NCI-H2107 (cell line): Measurements from ENCODE around the gene FCRL1.

Experiments used
- DNase-seq: peaks from one replicate; lab custom pipeline; 2025; lab: John Stamatoyannopoulos, UW

Gene FCRL1, protein sequence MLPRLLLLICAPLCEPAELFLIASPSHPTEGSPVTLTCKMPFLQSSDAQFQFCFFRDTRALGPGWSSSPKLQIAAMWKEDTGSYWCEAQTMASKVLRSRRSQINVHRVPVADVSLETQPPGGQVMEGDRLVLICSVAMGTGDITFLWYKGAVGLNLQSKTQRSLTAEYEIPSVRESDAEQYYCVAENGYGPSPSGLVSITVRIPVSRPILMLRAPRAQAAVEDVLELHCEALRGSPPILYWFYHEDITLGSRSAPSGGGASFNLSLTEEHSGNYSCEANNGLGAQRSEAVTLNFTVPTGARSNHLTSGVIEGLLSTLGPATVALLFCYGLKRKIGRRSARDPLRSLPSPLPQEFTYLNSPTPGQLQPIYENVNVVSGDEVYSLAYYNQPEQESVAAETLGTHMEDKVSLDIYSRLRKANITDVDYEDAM

DNA sequence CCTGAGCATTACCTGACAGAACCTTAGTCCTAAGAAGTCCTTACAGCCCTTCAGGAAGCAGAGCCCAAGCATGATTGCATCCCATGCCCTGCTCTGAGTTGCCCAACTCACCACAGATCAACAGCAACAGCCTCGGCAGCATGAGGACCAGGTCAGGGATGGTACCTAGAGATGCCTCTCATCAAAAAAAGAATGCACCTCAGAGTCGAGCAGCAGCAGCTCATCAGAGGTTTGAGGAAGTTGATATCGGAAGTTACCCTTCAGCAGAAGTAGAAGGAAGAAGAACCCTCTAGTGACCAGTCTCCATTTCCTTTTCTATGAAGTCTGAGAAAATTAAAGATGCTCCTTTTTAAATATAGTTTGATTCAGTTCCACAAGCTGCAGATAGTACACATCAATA, at the start of gene FCRL1:
Gene FCRL1 (minus strand): TSS at position 225 of the 400 bp plus-strand sequence. CDS start 83 bp downstream, at position 142.
- DNase-seq: no peak

DNA sequence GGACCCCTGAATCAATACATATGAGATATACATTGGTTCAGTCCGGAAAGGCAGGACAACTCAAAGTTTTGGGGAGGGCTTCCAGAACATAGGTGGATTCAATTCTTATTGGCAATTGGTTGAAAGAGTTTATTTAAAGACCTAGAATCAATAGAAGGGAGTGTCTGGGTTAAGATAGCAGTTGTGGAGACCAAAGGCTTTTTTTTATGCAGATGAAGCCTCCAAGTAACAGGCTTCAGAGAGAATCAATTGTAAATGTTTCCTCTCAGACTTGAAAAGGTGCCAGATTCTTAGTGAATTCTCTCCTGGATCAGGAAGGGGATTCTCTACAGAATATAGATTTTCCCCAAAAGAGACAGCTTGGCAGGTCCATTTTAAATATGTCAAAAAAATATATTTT, 48.7 kb upstream of the FCRL1 start:
- no peak for DNase-seq

DNA sequence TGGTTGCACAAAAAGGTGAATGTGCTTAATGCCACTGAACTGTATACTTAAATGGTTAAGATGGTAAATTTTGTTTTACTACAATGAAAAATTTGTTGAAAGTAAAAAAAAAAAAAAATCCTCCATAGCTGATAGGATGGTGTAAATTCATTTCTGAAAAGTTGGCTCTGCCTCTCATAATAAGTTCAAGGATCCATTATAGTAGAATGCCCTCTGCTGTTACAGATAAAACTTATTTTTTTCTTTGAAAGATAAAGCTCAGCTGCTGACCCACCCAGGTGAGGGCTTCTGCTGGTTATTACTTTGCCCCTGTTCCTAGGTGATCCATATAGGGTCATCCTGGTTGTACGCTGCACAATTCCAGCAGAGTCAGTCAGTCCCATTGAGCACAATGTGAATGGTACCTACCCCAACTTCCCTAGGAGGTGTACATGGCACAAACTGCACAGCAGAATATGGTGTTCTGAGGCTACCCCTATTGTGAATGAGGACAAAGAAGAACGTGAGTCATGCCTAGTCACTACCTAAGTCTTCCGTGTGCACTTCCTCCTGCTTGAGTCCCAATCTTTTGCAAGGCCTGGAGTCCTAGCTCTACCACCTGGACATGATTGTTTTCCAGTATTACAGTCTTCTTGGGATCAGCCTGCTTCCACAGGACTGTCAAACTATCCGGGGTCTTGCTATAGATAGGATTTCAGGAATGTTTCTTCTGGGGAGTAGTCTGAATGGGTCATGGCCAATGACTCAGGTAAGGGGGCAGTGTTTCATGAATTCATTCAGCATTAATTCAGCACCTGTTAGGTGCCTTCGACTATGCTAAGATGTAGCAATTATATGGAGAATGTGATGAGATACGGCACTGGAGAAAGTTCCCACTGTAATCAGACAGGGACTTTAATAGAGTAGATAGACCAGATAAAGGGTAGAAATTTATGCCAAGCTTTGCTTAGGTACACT, 42.5 kb upstream of the FCRL1 start:
- DNase-seq: no peak

DNA sequence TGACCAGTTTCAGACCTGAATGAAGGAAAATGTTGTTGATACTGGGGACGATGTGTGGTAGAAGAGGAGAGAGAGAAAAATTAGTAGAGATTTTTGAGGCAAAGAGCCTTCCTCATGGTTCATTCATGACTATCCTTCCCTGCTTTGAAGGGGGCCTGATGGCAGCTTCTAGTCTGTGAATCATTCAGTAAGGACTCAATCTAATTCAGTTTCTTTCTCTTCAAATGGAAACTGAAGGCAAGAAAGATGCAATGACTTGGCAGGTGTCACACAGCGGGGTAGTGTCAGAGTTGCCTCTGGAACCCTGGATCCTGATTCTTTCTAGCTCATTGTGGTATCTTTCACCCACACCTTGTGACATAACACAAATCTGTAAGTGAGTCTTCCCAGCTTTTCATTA, 36.6 kb upstream of the FCRL1 start:
- no peak for DNase-seq

DNA sequence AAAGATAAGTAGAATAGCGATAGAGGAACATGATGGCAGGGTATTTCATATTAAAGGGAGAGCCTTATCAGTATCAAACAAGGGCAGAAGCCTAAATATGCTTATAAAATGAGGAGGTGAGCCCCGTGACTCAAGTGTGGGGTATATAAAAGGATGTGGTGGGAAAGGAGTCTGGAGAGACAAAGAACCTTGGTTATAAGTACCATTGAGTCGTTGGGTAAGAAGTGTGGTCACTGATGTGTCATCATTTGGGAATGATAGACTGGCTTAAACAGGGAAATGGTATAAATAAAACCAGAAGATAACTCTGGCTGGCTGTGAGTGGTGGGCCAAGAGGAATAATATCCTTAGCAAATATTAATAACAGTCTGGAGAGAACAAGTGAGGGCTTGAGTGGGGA, 32.6 kb upstream of the FCRL1 start:
- no peak for DNase-seq

DNA sequence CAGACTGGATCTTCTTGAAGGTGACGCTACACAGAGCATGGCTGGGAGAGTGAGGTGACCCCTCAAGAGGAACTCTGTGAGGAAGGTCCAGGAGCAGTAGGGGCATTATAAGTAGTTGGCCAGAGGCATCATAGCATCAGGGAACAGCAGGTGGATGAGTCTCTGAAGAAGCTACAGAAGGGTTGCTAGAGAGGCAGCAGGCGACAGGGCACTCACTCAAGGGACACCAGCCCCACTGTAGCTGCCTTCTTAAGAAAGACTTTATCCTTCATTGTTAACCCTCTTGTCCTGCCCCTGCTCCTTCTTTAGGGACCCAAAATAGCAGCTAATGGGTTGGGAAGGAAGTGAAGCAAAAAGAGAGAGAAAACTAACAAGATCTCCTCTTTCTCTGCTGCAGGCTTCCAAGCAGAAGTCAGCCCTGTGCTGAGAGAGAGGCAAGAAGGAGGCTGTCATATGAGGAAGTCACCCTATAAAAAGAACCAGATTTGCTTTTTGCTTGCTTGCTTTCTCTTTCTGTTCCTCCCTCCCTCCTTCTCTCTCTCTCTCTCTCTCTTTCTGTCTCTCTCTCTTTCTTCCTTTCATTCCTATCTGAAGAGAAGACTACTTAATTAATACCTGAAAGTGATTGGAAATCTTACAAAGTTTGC, 29.4 kb upstream of the FCRL1 start:
- DNase-seq: no peak

DNA sequence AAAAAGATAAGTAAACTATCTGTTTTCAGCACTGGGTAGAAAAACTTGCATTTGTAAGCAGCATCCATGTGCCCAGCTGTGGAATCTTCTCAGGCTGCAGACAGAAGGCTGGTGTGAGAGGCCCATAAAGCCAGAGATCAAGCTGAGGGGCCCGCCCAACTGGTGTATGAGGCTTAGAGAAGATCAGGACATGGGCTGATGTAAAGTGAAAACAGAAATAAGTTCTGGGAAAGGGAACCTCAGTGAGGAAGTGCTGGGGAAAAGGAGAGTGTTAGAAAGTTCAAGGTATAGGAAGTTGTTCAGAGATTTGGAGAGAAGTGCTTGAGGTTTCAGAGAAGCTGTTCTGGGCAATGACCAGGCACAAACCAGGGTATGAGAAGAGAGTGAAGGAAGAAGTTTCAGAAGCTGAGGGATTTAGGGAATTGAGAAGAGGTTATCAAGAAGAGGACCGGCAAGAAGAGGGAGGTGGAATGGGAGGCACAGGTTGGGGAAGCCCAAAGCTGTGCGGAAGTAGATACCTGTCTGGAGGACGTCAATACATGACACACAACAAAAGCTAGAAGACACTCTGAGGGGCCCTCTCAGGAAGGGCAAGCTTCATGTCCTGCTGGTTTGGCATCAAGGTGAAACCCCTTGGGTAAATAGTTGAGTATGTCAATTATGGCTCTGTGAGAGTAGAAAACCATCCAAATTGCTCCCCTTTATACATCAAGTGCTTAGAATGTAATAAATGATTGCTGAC, 24.3 kb upstream of the FCRL1 start:
- DNase-seq: no peak

DNA sequence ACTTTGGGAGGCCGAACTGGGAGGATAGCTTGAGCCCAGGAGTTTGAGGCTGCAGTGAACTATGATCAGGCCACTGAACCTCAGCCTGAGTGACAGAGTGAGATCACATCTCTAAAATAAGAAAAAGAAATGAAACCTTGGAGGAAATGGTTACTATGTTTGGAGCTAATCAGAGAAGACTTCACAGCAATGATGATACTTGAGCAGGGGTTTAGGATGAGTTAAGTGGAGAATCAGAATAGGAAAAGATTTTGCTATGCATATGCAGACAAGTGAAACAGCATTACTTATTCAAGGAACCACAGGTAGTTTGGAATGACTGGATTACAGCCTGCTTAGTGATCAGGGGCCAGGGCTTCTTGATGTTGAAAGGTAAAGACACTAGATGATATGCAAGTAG, 23.0 kb upstream of the FCRL1 start:
- DNase-seq: no peak

DNA sequence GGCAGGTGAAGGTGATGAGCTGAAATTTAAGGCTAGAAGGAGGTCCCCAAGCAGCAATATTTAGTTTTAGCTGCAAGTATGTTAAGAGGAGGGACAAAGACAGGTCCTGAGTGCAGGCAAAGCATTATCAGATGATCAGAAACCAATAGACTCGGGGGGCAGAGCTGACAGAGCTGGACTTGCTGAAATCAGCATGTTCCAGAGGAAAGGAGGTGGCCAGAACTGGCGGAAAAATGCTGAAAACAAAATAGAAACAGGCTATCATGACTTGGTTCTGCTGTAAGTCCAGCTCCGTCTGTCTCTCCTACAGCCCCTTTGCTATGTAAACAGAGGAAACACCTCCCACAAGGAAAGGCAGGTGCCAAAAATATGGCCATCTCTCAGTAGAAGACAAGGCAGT, 21.8 kb upstream of the FCRL1 start, which contains the start of gene CD5L:
Gene CD5L (minus strand): TSS at position 101 of the 400 bp plus-strand sequence. CDS start 107 bp downstream, outside the sequence.
- no peak for DNase-seq

DNA sequence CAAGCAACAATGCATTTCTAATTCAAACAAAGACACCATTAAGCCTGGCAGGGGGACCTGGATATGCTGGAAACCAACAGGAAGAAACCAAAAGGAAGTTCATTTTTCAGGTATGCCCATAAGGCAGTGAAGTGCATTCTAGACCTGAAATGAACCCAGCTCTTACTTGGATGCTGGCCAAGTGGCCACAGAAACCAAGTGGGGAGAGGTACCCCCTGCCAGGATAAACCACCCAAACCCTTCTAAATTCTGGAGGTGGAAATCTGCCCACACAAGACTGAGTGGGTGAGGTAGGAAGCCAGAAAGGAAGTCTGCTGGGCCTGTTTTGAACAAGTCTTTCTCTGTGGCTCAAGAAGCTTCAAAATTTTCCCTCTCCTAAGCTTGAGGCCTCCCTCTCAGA, 19.0 kb upstream of the FCRL1 start:
- no peak for DNase-seq

DNA sequence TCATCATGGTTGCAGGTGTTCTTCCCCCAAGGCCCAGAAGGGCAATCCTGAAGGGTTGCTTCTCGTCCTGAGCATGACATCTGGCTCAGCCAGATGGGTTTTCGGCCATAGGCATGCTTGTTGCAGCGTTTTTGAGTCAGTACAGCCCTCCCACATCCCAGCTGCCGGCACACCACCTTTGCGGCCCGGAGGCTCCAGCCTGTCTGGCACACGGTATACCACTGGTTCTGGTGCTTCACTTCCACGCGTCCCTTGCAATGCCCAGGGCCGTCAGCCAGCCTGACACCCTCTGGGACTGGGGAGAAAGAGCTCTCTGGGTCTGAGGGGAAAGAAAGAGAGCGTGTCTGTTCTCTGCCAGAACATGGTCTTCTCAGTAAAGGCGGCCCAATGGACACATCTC, 14.5 kb upstream of the FCRL1 start:
- DNase-seq: no peak

DNA sequence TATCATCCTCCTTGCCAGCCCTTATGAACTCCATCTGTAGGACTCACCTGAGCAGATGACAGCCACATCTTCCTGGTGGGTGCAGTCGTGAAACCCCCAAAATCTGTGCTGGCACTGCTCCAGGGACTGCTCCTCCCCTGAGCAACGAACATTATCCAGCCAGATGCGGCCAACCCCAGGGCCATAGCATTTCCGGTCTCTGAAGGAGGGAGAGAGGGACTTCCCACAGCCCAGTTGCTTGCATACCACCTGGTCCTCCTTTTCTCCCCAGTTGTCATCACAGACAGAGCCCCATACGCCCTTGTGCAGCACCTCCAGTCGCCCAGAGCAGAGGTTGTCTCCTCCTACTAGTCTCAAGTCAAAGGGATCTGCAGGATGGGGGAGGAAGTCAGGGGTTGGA, 13.2 kb upstream of the FCRL1 start:
- DNase-seq: no peak

DNA sequence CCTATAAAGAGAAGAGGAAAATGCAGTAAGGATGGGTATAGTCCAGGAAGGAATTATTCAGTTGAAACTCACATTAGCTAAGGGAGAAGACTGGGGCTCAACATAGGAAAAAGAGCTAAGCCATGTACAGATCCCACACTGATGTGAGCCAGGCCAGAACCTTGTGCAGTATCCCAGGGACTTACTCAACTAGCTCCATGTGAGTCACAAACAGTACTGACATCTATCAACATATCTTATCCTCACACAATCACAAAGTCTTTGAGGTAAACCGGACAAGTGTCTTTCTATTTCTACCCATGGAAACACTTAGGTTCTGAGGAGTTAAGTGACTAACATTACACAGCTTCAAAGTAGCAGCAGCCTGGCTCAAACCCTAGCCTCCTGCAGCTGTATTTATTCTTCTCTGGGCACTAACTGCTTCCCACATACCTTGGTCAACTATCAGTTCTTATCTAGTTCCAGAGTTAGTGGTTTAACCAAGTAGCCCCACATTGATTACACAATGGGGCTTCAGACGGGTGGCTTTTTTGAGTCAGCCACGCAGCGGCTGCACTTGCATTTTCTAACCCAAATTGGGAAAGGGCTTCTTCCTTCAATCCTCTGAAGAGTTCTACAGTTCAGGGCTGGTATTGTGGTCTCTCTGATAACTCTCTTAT, 12.2 kb upstream of the FCRL1 start:
- no peak for DNase-seq

DNA sequence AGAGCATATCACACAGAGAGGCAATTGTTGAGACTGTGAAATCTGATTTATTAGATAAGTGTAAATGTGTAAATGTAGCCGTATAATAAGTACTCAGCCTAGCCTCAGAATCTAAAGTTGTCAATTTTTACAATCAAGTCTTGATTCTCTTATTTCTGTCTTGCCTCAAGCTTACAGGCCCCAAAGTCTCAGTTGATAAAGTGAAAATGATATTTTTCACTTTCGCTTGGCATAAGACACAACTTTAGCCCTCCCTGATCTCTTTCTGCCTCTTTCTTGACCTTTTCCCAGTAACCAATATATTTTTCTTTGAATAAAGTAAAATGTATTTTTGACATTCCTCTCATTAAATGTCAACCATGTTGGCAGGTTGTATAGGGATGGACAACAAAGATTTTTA, 11.0 kb upstream of the FCRL1 start:
- DNase-seq: no peak

DNA sequence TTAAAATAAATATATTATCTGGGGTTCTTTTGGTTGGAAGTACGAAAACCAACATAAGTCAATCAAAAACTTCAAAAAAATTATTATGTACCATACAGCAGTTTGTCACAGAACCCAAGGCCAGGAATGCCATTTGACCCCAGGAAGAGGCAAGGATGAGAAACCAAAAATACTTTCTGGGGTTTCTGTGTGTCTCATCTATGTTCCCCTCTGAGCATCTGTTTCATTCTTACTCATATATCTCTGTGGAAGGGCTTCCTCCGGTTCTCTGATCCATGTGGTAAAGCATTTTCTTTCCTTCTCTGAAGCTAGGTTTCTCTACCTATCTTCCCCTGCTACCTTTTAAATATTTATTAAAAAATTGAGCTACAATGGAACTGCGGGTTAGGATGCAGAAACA, 9.8 kb upstream of the FCRL1 start:
- DNase-seq: no peak

DNA sequence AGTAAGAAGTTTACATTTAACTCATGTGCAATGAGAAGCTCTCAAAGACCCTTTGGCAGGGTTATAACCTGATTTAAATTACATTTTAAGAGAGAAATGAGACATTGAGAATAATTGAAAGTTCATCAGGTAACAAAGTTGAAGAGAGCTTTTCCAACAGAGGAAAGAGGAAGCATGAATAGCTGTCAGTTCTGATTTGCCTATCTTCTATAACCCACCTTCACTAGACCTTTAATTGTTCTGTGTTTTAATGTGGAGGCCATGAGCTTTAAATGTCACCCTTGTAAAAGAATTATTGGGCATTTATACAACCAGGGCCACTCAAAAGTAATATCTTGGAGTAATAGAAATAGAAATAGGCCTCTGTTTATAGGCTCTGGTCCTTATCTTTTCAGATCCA, 9.3 kb upstream of the FCRL1 start:
- no peak for DNase-seq

DNA sequence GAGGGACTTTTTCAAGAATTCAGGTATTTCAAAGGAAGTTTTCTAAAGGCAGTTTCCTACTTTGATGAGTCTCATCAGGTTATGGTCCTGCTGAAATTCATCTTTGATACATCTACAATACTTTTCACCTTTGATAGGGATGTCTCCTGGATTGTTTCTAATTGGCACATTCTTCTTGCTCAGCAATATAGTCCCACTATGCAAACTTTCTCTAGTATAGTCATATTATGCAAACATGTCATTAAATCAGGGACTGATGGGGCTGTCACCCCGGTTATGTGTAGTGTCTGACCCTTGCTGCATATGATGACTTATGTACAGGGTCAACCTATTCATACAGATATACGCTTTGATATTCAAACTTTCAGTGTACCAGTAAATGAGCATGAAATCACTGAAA, 379 bp upstream of the FCRL1 start:
- no peak for DNase-seq

DNA sequence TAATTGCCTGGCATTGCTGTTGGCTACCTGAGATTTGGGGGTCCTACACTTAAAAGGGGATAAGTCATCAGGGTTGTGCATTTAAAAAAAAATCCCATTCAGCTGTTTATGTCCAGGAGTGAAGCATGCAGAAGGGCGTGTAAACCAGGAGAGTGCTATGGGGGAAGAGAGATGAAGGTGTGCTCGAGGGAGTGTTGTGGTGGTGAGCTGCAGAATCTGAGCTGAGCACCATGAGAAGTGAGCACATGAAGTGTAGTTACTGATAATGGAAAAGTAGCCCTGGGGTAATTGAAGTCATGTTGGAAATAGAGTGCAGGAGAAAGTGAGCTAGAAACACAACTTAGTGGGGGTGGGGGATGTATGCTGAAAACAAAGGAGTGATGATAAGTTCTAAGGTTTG, 705 bp downstream of the FCRL1 start:
- no peak for DNase-seq

DNA sequence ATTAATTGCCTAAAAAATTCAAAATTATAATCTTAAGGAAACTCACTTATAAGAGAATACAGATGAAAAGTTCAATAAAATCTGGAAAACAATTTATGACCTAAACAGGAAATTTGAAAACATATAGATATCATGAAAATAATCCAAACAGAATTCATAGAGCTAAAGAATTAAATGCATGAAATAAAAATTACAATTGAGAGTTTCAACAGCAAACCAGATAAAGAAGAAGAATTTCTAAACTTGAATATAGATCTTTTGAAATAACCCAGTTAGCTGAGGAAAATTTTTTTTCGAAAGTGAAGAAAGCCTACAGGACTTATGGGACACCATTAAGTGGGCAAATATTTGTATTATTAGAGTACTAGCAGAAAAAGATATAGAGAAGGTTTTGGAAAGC, 6.7 kb downstream of the FCRL1 start:
- no peak for DNase-seq

DNA sequence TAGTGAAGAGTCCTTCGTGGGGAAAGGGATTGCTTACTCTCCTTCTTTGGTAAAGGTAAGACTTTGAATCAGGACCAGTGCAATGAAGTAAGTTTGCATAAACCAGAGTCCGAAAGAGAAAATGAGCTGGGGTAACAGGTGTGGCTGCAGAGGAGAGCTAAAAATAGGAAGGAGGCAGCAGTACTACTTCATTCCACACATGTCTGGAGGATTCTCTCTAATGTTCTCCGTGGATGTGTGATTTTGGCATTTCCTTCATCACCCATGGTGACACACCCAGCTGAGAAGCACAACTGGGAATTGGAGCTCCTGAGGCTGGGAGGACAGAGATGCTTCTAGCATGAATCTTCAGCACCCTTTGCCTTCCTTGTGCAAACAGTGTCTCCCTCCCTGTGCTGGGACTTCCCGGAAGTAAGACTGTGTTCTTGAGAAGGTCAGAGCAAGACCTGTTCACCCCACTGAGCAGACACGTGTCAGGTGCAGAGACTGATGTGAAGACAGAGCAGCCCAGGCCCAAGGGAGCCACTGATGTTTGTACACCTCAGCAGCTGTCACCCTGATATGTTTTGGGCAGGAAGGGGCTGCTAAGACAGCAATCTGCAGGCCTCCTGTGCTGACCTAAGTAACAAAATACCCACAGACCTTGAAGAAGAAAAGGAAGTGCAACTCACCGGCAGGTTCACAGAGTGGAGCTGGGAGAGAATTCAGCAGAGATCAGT, 13.3 kb downstream of the FCRL1 start:
- no peak for DNase-seq

DNA sequence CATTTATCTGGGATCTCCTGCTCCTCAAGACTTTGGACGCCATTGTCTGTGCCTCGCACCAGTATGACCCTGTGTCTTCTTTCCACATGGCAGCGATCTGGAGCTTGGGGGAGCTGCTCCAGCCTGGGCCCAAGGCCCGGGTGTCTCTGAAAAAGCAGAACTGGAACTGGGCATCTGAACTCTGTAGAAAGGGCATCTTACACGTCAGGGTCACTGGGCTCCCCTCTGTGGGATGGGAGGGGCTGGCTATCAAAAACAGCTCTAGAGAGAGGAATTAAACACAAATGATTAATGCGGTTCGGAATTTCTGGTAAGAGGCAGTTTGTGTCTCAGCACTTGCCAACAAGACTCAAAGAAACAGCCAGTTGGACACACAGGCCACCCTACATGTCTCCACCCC, 16.1 kb downstream of the FCRL1 start:
- DNase-seq: no peak
